SH-SY5Y (cell line): Measurements from ENCODE around the gene TK1.

Experiments
- GATA2 ChIP-seq: IDR thresholded peaks from 2 replicates; pipeline ENCODE4 v1.6.1; 2011; ENCODE audit warnings: mild to moderate bottlenecking, low read depth, low read length
- GATA3 ChIP-seq: IDR thresholded peaks from 2 replicates; pipeline ENCODE4 v1.6.1; 2011; ENCODE audit warnings: low read depth, mild to moderate bottlenecking, low read length, moderate library complexity

DNA sequence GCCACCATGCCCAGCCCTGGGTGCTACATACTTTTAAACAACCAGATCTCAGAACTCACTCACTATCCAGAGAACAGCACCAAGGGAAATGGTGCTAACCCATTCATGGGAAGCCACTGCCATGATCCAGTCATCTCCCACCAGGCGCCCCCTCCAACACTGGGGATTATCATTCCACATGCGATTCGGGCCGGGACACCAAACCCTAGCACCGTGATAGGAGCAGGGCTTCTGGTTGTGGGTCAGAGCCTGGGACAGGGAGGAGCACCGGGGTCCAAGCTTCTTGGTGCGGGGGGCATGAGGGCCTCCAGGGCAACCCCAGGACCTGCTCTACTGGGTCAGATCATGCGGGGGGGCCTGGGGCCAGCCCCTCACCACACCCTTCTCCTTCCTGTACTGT, 49.0 kb upstream of the TK1 start:
- TF ChIP-seq GATA2, result no peak
- no peak for TF ChIP-seq GATA3
